Mesothelial cell of epicardium (in vitro differentiated cells): ENCODE measurements around the gene MUC4. TPM values are rescaled to one million over a fixed set of nuclear protein-coding genes. Genes with fewer than 3 reads are reported as not detected.
"Not testable (repeated sequence)": the region's sequence is repeated elsewhere in the genome, so short reads cannot be mapped to it uniquely, and the experiment has no call there.

ENCODE experiments used
- DNase-seq, 2 experiments: peaks; one replicate each; pipeline ENCODE4 v3.0.0; 2021; ENCODE audit warnings: low spot score in 2 of 2; ENCODE audit not compliant: unreplicated experiment in 2 of 2
- H3K27ac Mint-ChIP-seq: 2 replicates; pipeline ENCODE4 v1.8.0; 2021; ENCODE audit warnings: mixed read lengths
- H3K27me3 Mint-ChIP-seq: 2 replicates; pipeline ENCODE4 v1.8.0; 2021; ENCODE audit warnings: low read depth, mixed read lengths
- H3K36me3 Mint-ChIP-seq: 2 replicates; pipeline ENCODE4 v1.8.0; 2021; ENCODE audit warnings: mixed read lengths
- H3K4me1 Mint-ChIP-seq: 2 replicates; pipeline ENCODE4 v1.8.0; 2021; ENCODE audit warnings: mixed read lengths
- H3K4me3 Mint-ChIP-seq: 2 replicates; pipeline ENCODE4 v1.8.0; 2021; ENCODE audit warnings: mild to moderate bottlenecking, moderate library complexity, mixed read lengths
- H3K9me3 Mint-ChIP-seq: 2 replicates; pipeline ENCODE4 v1.8.0; 2021; ENCODE audit warnings: mixed read lengths
- CTCF ChIP-seq: fragments of 200-600 bp; sonication (generic); IDR thresholded peaks from one replicate; pipeline ENCODE4 v1.5.0; 2021; ENCODE audit warnings: antibody characterized with exemption; ENCODE audit not compliant: unreplicated experiment
- total RNA-seq: library from RNA; stranded (reverse); gene quantifications from 3 replicates; pipeline ENCODE4 v1.2.1, GENCODE V29; 2021

MUC4 gene
- total RNA-seq, 1 donor from 2014 or later = 0.96 TPM

DNA sequence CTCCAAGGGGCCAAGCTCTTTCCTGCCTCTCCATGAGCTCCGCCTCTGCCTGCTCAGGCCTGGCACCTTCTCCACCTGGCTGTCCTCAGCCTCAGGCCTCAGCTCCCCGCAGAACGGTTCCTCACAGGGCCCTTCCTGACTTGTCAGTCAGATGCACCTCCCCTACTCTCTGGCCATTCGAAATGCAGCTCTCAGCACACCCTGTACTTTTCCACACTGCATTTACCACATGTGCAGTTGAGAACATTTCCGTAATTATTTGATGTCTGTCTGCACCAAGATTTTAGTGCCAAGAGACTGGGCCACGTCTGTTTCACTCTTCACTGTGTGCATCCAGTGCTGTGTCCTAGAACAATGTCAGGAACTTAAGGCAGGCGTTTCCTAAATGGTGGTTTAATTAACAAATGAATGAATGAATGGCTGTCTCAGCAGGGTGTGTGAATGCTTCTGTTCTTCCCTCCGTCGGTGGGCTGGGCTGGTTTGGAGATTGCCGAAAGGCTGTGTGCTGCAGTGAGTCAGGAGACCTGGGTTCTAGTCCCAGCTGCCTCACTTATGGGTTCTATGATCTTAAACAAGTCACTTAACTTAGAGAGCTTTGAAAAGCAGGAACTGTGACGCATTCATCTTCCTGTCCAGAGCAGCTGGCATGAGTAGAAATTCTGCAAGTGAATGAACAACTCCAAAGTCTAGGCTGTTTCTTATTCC lies 5.4 kb downstream of the MUC4 start:
- no peak overlapping the region for H3K4me3 Mint-ChIP-seq
- DNase-seq = no peak
- no peak overlapping the region for H3K27ac Mint-ChIP-seq
- H3K27me3 Mint-ChIP-seq = peaks cover 7% of the 10 kb centered on the region
- peaks cover 18% of the 10 kb centered on the region for H3K4me1 Mint-ChIP-seq
- H3K9me3 Mint-ChIP-seq = no peaks in the 10 kb centered on the region
- no peaks in the 10 kb centered on the region for H3K36me3 Mint-ChIP-seq
- no peak for TF ChIP-seq CTCF

- H3K4me1 Mint-ChIP-seq = peaks cover 14% of the 10 kb centered on the region
Observed at GRCh38 chr3:195805588-195805987, 6.1 kb downstream of the MUC4 start.

DNA sequence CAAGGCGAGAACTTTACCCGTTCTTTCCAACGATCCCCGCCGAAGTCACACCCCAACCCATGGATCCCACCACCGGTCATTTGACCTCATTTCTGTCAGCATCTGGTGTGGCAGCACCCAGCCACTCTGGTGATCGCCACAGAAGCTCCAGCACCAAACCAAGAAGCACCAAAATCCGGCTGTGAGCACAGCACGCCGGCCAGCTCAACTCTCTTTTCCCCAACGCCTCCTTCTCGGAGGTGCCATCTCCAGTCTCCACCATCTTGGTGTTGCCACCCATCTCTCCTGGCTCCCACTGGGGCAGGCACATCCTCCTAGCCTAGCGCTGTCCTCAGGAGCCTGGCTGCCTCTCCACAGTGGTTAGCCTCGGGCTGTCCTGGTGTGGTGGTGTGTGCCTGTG lies 6.5 kb downstream of the MUC4 start:
- Mint-ChIP-seq H3K27me3 (peaks cover 12% of the 10 kb centered on the region), H3K36me3 (no peaks in the 10 kb centered on the region), H3K9me3 (no peaks in the 10 kb centered on the region), H3K27ac (no peak overlapping the region), H3K4me3 (no peak overlapping the region), H3K4me1 (peaks cover 13% of the 10 kb centered on the region)
- TF ChIP-seq CTCF = no peak
- no peak for DNase-seq

More at GRCh38 chr3:195805588-195805987, 6.1 kb downstream of the MUC4 start:
- not testable (repeated sequence) for H3K36me3 Mint-ChIP-seq, DNase-seq, H3K9me3 Mint-ChIP-seq, H3K4me3 Mint-ChIP-seq, H3K27ac Mint-ChIP-seq
- H3K27me3 Mint-ChIP-seq = peaks cover 10% of the 10 kb centered on the region

GRCh38 chr3:195803289-195803908 lies 8.3 kb downstream of the MUC4 start:
- no peak for DNase-seq
- Mint-ChIP-seq H3K27ac (no peak overlapping the region), H3K36me3 (no peaks in the 10 kb centered on the region), H3K9me3 (no peaks in the 10 kb centered on the region), H3K4me3 (no peak overlapping the region), H3K27me3 (peaks cover 12% of the 10 kb centered on the region), H3K4me1 (peaks cover 3% of the 10 kb centered on the region)
- TF ChIP-seq CTCF = no peak

GRCh38 chr3:195802795-195803194 lies 8.9 kb downstream of the MUC4 start:
- Mint-ChIP-seq H3K4me1 (peaks cover 3% of the 10 kb centered on the region), H3K9me3 (no peaks in the 10 kb centered on the region), H3K27me3 (peaks cover 12% of the 10 kb centered on the region), H3K4me3 (no peak overlapping the region), H3K36me3 (no peaks in the 10 kb centered on the region), H3K27ac (no peak overlapping the region)
- TF ChIP-seq CTCF = no peak
- DNase-seq = no peak

GRCh38 chr3:195802261-195802701 lies 9.4 kb downstream of the MUC4 start:
- Mint-ChIP-seq H3K9me3 (no peaks in the 10 kb centered on the region), H3K36me3 (no peaks in the 10 kb centered on the region), H3K27ac (no peak overlapping the region), H3K27me3 (peaks cover 12% of the 10 kb centered on the region), H3K4me3 (no peak overlapping the region), H3K4me1 (peaks cover 3% of the 10 kb centered on the region)
- no peak for TF ChIP-seq CTCF
- DNase-seq = no peak
